OCI-LY3 (cell line): ENCODE results near the gene REN.

ENCODE experiments used
- EZH2phosphoT487 ChIP-seq: fragments of 200-600 bp; shearing (Covaris generic); IDR thresholded peaks from 2 replicates; pipeline ENCODE4 v1.6.1; 2018; ENCODE audit warnings: antibody characterized with exemption, mixed run types, low read depth
- TF ChIP-seq, protein P1 (sequence below): fragments of 200-600, 300-600 bp; sonication (generic); IDR thresholded peaks from 2 replicates; pipeline ENCODE4 v1.5.1; 2014; ENCODE audit warnings: antibody characterized with exemption, low read length, low read depth

DNA sequence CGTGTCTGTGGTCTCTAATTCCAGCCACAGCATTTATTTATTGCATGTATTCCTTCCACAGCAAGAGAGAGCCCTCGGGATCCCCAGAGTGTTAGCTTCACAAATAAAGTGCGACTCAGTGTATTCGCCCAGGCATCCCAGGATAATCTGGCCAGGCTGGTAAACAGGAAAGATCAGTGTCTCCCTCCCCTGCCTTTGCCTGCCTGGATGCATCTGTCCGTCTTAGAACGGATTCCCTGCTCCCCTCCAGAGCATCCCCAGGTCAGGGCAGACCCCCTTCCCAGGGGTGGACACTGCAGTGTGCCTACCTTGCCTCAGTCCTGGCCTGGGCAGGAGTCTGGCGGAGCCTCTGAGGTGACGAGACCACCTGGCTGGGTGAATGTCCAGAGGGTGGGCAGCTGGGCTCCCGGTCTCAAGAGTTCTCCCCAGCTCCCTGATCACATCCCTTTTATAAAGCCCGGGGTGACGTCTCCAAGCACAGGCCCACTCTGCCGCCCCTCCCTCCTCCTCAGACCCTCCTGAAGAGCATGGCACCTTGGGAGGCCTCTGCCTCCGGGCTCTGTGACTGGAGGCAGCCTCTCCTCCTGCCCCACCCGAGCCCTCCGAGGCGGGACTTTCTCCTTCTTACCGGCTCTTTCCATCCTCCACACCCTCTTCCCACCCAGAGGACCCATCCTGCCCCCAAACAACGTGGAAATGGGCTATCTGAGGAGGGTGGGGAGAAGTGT, 30.1 kb upstream of the REN start, which contains the start of gene KISS1:
- TF ChIP-seq, protein P1, sequence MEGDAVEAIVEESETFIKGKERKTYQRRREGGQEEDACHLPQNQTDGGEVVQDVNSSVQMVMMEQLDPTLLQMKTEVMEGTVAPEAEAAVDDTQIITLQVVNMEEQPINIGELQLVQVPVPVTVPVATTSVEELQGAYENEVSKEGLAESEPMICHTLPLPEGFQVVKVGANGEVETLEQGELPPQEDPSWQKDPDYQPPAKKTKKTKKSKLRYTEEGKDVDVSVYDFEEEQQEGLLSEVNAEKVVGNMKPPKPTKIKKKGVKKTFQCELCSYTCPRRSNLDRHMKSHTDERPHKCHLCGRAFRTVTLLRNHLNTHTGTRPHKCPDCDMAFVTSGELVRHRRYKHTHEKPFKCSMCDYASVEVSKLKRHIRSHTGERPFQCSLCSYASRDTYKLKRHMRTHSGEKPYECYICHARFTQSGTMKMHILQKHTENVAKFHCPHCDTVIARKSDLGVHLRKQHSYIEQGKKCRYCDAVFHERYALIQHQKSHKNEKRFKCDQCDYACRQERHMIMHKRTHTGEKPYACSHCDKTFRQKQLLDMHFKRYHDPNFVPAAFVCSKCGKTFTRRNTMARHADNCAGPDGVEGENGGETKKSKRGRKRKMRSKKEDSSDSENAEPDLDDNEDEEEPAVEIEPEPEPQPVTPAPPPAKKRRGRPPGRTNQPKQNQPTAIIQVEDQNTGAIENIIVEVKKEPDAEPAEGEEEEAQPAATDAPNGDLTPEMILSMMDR = no peak
- TF ChIP-seq EZH2phosphoT487 = no peak
